ENCODE measurements around the gene FZR1.

FZR1 gene

GRCh38 chr19:3505598-3506383 lies at the start of gene FZR1:
Gene FZR1, plus strand, starts transcription at chr19:3506311. Its CDS starts 16,679 bp downstream, at chr19:3522990.
- peak; percentile 99 for DNase-seq (ENCODE audit: low spot score)

- no peak for DNase-seq (ENCODE audit: low spot score)
Observed at GRCh38 chr19:3456925-3457527, 49.1 kb upstream of the FZR1 start.

GRCh38 chr19:3457528-3458228 lies 48.4 kb upstream of the FZR1 start:
- DNase-seq (ENCODE audit: low spot score) = no peak

- DNase-seq (ENCODE audit: low spot score) = no peak
Observed at GRCh38 chr19:3458229-3459088, 47.7 kb upstream of the FZR1 start.

- peak; percentile 35 for DNase-seq (ENCODE audit: low spot score)
Observed at GRCh38 chr19:3459089-3459881, 46.8 kb upstream of the FZR1 start.

- DNase-seq (ENCODE audit: low spot score) = no peak
Observed at GRCh38 chr19:3459965-3460582, 46.0 kb upstream of the FZR1 start.

GRCh38 chr19:3462991-3463713 lies 43.0 kb upstream of the FZR1 start:
- DNase-seq (ENCODE audit: low spot score) = no peak

- DNase-seq (ENCODE audit: low spot score) = no peak
Observed at GRCh38 chr19:3463714-3464586, 42.2 kb upstream of the FZR1 start.

- no peak for DNase-seq (ENCODE audit: low spot score)
Observed at GRCh38 chr19:3464587-3465235, 41.4 kb upstream of the FZR1 start.

GRCh38 chr19:3465552-3465951 lies 40.6 kb upstream of the FZR1 start:
- no peak for DNase-seq (ENCODE audit: low spot score)

GRCh38 chr19:3466635-3467034 lies 39.5 kb upstream of the FZR1 start:
- DNase-seq (ENCODE audit: low spot score) = no peak

- no peak for DNase-seq (ENCODE audit: low spot score)
Observed at GRCh38 chr19:3467437-3468198, 38.5 kb upstream of the FZR1 start.

GRCh38 chr19:3468211-3468610 lies 37.9 kb upstream of the FZR1 start:
- no peak for DNase-seq (ENCODE audit: low spot score)

- no peak for DNase-seq (ENCODE audit: low spot score)
Observed at GRCh38 chr19:3469638-3470499, 36.2 kb upstream of the FZR1 start.

GRCh38 chr19:3470500-3471128 lies 35.5 kb upstream of the FZR1 start:
- DNase-seq (ENCODE audit: low spot score) = no peak

GRCh38 chr19:3471954-3472655 lies 34.0 kb upstream of the FZR1 start:
- DNase-seq (ENCODE audit: low spot score) = peak; percentile 30
